ENCODE data around the gene GTF3C5. TPM values are rescaled to one million over a fixed set of nuclear protein-coding genes. Genes with fewer than 3 reads are reported as not detected.
A peak's percentile ranks its signal among the peaks of the same experiment; 100 is the strongest.

Gene GTF3C5
- total and polyA plus RNA-seq, 9 of the 15 experiments (the other 6 are each of a cell fraction or from before 2014, with no cell fraction given): 3.8 to 118 (median 83.7) TPM

DNA sequence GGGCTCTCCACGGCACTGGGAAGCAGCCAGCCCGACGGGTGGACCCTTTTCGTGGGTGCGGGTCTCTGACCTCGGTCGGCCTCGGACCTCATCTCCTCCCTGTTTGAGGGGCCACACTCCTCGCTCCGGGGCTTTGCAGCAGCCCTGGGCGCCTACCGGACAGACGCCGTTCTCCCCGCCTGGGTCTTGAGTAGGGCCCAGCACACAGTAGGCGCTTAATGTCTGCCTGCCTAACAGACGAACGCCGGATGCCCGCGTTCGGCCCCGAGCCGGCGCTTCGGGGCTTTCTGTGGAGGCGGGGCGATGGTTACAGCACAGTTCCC is 842 bp upstream of the GTF3C5 start (continued):
- TF ChIP-seq, protein P1, sequence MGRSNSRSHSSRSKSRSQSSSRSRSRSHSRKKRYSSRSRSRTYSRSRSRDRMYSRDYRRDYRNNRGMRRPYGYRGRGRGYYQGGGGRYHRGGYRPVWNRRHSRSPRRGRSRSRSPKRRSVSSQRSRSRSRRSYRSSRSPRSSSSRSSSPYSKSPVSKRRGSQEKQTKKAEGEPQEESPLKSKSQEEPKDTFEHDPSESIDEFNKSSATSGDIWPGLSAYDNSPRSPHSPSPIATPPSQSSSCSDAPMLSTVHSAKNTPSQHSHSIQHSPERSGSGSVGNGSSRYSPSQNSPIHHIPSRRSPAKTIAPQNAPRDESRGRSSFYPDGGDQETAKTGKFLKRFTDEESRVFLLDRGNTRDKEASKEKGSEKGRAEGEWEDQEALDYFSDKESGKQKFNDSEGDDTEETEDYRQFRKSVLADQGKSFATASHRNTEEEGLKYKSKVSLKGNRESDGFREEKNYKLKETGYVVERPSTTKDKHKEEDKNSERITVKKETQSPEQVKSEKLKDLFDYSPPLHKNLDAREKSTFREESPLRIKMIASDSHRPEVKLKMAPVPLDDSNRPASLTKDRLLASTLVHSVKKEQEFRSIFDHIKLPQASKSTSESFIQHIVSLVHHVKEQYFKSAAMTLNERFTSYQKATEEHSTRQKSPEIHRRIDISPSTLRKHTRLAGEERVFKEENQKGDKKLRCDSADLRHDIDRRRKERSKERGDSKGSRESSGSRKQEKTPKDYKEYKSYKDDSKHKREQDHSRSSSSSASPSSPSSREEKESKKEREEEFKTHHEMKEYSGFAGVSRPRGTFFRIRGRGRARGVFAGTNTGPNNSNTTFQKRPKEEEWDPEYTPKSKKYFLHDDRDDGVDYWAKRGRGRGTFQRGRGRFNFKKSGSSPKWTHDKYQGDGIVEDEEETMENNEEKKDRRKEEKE (IDR thresholded peaks at IDR 0.05; ENCODE audit: borderline replicate concordance in 1 of 2, control insufficient read depth in 1 of 2, low read depth in 2 of 2, low read length in 1 of 2): no peak
- no peak for TF ChIP-seq RBFOX2 (IDR thresholded peaks at IDR 0.05; ENCODE audit: low read depth, low read length)
- no peak for TF ChIP-seq TCFL5 (CRISPR knock-in tag; conservative IDR thresholded peaks at IDR 0.05)
- no peak for TF ChIP-seq FOXA1 (IDR thresholded peaks at IDR 0.05; ENCODE audit: borderline replicate concordance)
- TF ChIP-seq, protein P2, sequence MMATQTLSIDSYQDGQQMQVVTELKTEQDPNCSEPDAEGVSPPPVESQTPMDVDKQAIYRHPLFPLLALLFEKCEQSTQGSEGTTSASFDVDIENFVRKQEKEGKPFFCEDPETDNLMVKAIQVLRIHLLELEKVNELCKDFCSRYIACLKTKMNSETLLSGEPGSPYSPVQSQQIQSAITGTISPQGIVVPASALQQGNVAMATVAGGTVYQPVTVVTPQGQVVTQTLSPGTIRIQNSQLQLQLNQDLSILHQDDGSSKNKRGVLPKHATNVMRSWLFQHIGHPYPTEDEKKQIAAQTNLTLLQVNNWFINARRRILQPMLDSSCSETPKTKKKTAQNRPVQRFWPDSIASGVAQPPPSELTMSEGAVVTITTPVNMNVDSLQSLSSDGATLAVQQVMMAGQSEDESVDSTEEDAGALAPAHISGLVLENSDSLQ (IDR thresholded peaks at IDR 0.05): no peak
- TF ChIP-seq NFXL1 (CRISPR knock-in tag; IDR thresholded peaks at IDR 0.05): no peak

DNA sequence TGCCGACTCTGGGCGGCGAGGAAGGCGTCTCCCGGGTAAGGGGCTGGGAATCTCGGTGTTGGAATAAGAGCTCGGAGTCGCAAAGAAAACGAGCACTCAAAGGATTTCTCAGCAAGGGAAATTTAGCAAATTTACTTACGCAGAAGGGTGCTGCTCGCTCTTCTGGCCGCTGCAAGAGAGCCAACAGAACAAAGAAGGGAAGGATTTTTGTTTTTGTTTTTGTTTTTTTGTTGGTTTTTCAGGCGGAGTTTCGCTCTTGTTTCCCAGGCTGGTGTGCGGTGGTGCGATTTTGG is 279 bp downstream of the GTF3C5 start:
- no TSS peak for BruUV-seq (replicated peaks)
- in situ Hi-C loops (cut with MboI): no loop called here
- CTCF ChIA-PET (ENCODE audit: low intra/inter-chr PET ratio): no interaction called here
- H3K27me3 ChIP-seq (ENCODE audit: control insufficient read depth in 2 of 2, insufficient read depth in 2 of 2, low read length in 2 of 2): no peaks in the 10 kb centered on the region
- peak overlapping the region; percentile 93 for H3K27ac ChIP-seq (ENCODE audit: extremely low read depth, low read depth, low read length)
- ATAC-seq (no peak), FAIRE-seq (no peak), DNase-seq (ENCODE audit: extremely low read depth in 1 of 4, low spot score in 3 of 4) (no peak)
- peaks cover 23 to 32% of the 10 kb centered on the region in 2 experiments; a peak in 4 of 5 replicates for H3K4me1 ChIP-seq (replicated peaks in 1 of 2; ENCODE audit: control insufficient read depth in 2 of 2, insufficient read depth in 2 of 2, low read length in 2 of 2)
- peak overlapping the region; percentile 83 to 98 for H3K9ac ChIP-seq (ENCODE audit: insufficient read depth in 1 of 2, low read depth in 2 of 2, low read length in 2 of 2)
- H3K9me1 ChIP-seq (ENCODE audit: control insufficient read depth, insufficient read depth, low read length): no peaks in the 10 kb centered on the region
- peak overlapping the region; percentile 95 for H3K4me2 ChIP-seq (ENCODE audit: insufficient read depth, low read length)
- H4K20me1 ChIP-seq (replicated peaks; ENCODE audit: control insufficient read depth, insufficient read depth, low read length): no peaks in the 10 kb centered on the region
- H3K4me3 ChIP-seq: peak overlapping the region; percentile 99
- H2AFZ ChIP-seq (ENCODE audit: low read depth, low read length): peak overlapping the region; percentile 99
- POLR2A ChIA-PET: interaction anchor here (0.6 to 2.7 kb wide), 11 partner anchors 9 to 304 kb away, joined by 3 to 15 read pairs (median 3); no protein-coding TSS in a partner anchor
- WGBS (ENCODE audit: insufficient coverage, low coverage, missing lambda C conversion rate): 2% methylated on average over 16 of the region's 16 CpGs
- H3K9me3 ChIP-seq (replicated peaks; ENCODE audit: control insufficient read depth, insufficient read depth, low read depth, low read length): peaks cover 14% of the 10 kb centered on the region; the same call in 1 of the 2 replicates
- H3K79me2 ChIP-seq (ENCODE audit: control insufficient read depth, insufficient read depth, low read length): peaks cover 75% of the 10 kb centered on the region
- intact Hi-C loops (cut with micrococcal nuclease): no loop called here
- peaks cover 42% of the 10 kb centered on the region for H3K36me3 ChIP-seq (ENCODE audit: control insufficient read depth, insufficient read depth, low read length)
- peak; percentile 68 for TF ChIP-seq GTF2A2 (tag; IDR thresholded peaks at IDR 0.05)
- TF ChIP-seq SOX6 (IDR thresholded peaks at IDR 0.05): 0 out of 2 replicates have a peak, but pooled peaks have one; percentile 5
- TF ChIP-seq MCM7 (IDR thresholded peaks at IDR 0.05): no peak
- peak; percentile 27; the same call in 1 of the 2 replicates for TF ChIP-seq ZNF316 (IDR thresholded peaks at IDR 0.05)
